NCI-H2107 treated with DMSO at 0.1 percent for 48 hours (cell line): ENCODE results near the gene KIF1B.
"Not testable (repeated sequence)": the region's sequence is repeated elsewhere in the genome, so short reads cannot be mapped to it uniquely, and the experiment has no call there.

Source experiments
- DNase-seq: peaks from one replicate; lab custom pipeline; 2025; ENCODE audit not compliant: unreplicated experiment; lab: John Stamatoyannopoulos, UW

KIF1B gene

DNA sequence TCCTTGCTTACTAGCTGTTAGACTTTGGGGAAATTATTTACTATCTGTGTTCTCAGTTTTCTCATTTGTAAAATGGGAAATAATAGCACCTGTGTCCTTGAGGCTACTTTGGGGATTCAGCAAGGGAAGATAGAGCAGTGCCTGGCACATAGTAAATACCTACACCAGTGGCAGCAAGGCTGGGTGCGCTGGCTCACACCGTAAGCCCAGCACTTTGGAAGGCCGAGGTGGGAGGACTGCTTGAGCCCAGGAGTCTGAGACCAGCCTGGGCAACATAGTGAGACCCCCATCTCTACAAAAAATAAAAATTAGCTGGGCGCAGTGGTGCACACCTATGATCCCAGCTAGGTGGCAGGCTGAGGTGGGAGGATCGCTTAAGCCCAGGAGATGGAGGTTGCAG lies 211.3 kb downstream of the KIF1B start:
- DNase-seq, result no peak

DNA sequence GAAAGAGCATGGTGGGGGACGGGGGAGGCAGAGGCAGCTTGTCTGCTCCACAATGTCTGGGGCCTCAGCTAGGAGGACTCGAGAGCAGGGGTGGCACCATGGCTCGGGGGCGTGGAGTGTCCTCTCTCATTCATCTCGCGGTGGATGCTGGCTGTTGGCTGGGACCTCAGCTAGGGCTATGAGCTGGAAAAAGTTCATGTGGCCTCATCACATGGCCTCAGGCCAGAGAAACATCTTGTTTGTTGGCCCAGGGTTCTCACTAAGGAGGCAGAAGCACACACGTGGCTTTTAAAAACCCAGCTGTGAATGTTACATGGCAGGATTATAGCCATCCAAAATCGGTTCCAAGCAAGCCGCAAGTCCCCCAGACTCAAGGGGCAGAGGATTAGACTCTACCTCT lies 213.7 kb downstream of the KIF1B start:
- DNase-seq, result no peak

DNA sequence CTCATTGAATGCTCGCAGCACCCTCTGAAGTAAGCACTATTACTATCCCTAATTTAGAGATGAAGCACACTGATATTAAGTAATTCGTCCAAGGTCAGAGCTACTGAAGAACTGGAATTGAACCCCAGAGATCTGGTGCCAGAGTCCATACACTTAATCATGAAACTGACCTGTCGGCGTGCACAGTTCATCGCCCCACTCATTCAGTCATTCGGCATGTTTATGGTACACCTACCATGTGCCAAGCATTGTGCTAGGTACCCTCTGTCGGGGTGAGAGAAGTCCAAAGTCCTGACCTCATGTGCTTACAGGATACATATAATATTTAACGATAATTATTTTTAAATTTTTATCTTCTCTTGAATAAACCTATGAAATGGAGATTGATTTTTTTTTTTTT lies 214.3 kb downstream of the KIF1B start:
- no peak for DNase-seq

DNA sequence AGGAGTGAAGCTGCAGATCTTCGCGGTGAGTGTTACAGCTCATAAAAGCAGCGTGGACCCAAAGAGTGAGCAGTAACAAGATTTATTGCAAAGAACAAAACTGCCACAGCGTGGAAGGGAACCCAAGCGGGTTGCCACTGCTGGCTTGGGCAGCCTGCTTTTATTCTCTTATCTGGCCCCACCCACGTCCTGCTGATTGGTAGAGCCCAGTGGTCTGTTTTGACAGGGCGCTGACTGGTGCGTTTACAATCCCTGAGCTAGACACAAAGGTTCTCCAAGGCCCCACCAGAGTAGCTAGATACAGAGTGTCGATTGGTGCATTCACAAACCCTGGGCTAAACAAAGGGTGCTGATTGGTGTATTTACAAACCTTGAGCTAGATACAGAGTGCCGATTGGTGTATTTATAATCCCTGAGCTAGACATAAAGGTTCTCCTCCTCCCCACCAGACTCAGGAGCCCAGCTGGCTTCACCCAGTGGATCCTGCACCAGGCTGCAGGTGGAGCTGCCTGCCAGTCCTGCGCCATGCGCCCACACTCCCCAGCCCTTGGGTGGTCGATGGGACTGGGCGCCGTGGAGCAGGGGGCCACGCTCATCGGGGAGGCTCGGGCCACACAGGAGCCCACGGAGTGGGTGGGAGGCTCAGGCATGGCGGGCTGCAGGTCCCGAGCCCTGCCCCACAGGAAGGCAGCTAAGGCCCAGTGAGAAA lies 215.6 kb downstream of the KIF1B start:
- not testable (repeated sequence) for DNase-seq

DNA sequence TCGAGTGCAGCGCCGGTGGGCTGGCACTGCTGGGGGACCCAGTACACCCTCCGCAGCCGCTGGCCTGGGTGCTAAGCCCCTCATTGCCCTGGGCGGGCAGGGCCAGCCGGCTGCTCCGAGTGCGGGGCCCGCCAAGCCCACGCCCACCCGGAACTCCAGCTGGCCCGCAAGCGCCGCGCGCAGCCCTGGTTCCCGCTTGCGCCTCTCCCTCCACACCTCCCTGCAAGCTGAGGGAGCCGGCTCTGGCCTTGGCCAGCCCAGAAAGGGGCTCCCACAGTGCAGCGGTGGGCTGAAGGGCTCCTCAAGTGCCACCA lies 216.1 kb downstream of the KIF1B start:
- not testable (repeated sequence) for DNase-seq

DNA sequence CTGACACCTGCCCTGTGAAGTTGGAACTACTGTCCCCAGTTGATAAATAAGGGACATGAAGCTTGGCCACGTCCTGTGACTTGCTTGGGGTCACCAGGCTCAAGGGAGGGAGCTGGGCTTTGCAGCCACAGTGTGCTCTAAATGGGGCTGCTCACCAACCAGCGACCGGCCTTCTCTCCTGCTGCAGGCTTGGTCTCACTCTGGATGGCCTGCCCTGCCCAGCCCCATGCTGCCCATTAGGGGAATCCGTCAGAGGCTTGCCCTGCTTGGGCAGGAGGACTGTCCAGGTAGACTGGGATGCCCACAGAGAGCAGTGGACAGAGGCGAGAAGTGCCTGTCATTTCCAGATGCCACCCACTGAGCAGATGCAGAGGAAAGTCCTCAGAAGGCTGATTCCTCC lies 218.6 kb downstream of the KIF1B start:
- no peak for DNase-seq

DNA sequence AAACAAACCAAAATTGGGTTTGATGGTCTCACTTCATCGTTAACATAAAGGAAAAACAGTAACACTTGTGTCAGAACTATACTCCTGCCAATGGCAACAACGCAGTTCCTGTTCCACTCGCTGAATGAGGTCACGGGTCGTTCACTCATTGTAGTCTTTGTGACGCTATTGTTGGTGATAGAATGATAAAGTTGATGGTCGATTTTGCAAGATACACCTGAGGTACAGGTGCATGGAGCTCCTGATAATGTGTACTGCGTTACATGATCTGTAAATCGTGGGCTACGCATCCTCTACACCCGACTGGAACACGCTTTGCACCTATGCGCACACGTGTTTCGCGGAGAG lies 219.5 kb downstream of the KIF1B start:
- DNase-seq, result no peak

DNA sequence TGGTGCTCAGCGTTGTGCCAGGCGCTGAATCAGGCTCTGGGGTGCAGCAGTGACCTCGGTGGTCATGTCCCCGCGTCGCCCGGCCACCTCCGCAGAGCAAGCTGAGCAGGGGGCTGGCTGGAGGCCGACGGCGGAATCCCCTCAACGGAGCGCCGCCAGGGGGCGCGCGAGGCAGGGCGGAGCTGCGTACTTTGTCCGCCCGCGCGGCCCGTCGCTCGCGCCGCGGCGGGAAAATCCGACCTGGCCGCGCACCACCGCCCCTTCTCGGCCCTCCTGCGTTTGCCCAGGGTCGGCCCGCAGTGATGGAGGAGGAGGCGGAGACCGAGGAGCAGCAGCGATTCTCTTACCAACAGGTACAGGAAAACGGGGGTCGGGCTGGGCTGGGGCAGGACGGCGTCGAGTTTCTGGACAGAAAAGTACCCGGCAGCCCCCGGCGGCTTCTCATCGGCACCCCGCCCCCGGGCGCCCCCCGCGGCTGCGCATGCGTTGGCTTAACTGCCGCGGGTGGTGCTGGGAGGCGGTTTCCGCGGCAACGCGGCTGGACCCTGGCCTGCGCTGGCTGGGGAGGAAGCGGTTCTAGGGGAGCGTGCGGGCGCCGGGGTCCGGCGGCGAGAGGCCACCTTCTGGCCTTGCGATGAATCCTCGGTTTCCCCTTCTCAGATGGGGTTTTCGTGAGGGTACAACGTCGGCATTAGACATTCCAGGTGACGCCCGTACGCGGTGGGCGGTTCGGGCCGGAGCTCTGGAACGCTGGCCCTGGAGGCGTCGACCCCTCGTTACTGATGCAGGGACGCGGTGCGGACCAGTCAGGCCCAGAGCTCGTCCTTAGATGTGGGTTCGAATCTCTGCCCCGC lies 220.1 kb downstream of the KIF1B start, which contains the start of gene CENPS:
Gene CENPS, plus strand, starts transcription at position 218 of the 854 bp plus-strand sequence. Its CDS starts 85 bp downstream, at position 303.
- no peak for DNase-seq
